ENCODE measurements around the gene INSRR.
A peak's percentile ranks its signal among the peaks of the same experiment; 100 is the strongest.

Gene INSRR

GRCh38 chr1:156873659-156874058 is 14.7 kb upstream of the INSRR start:
- no peak for DNase-seq

- no peak for DNase-seq
Observed at GRCh38 chr1:156869455-156869854, 10.5 kb upstream of the INSRR start.

GRCh38 chr1:156868341-156868740 is 9.4 kb upstream of the INSRR start:
- DNase-seq: no peak

- DNase-seq: no peak
Observed at GRCh38 chr1:156866249-156866909, 7.5 kb upstream of the INSRR start.

- no peak for DNase-seq
Observed at GRCh38 chr1:156865865-156866248, 6.9 kb upstream of the INSRR start.

- DNase-seq: no peak
Observed at GRCh38 chr1:156865258-156865657, 6.3 kb upstream of the INSRR start.

- no peak for DNase-seq
Observed at GRCh38 chr1:156864796-156865195, 5.9 kb upstream of the INSRR start.

GRCh38 chr1:156863631-156864030 is 4.7 kb upstream of the INSRR start:
- no peak for DNase-seq

GRCh38 chr1:156862997-156863599 is 4.2 kb upstream of the INSRR start:
- DNase-seq: no peak

GRCh38 chr1:156862584-156862983 is 3.7 kb upstream of the INSRR start:
- no peak for DNase-seq

- DNase-seq: peak; percentile 72
Observed at GRCh38 chr1:156860628-156861423, 1.9 kb upstream of the INSRR start, which contains the start of gene NTRK1. NTRK1 (plus strand) TSS chr1:156860865; CDS start chr1:156860935, 70 bp downstream.

GRCh38 chr1:156860113-156860627 is 1.3 kb upstream of the INSRR start:
- DNase-seq: peak; percentile 67

GRCh38 chr1:156859523-156860112 is 701 bp upstream of the INSRR start:
- DNase-seq: peak; percentile 40

GRCh38 chr1:156858555-156858956 is 361 bp downstream of the INSRR start:
- no peak for DNase-seq

- DNase-seq: no peak
Observed at GRCh38 chr1:156857532-156857931, 1.4 kb downstream of the INSRR start.

- DNase-seq: no peak
Observed at GRCh38 chr1:156856282-156856785, 2.6 kb downstream of the INSRR start.

GRCh38 chr1:156854634-156855033 is 4.3 kb downstream of the INSRR start:
- DNase-seq: no peak

GRCh38 chr1:156853761-156854160 is 5.2 kb downstream of the INSRR start:
- no peak for DNase-seq

- DNase-seq: peak; percentile 81
Observed at GRCh38 chr1:156852418-156852874, 6.5 kb downstream of the INSRR start.

- DNase-seq: no peak
Observed at GRCh38 chr1:156851779-156852417, 7.0 kb downstream of the INSRR start.

- no peak for DNase-seq
Observed at GRCh38 chr1:156849151-156849496, 9.8 kb downstream of the INSRR start.

GRCh38 chr1:156848461-156849150 is 10.3 kb downstream of the INSRR start:
- no peak for DNase-seq
